ENCODE data around the gene PIK3R6. TPM values are rescaled to one million over a fixed set of nuclear protein-coding genes. Genes with fewer than 3 reads are reported as not detected.

The PIK3R6 gene
- total and polyA plus RNA-seq, 8 donors, result 1.6 to 4.3 (median 2.0) TPM

DNA sequence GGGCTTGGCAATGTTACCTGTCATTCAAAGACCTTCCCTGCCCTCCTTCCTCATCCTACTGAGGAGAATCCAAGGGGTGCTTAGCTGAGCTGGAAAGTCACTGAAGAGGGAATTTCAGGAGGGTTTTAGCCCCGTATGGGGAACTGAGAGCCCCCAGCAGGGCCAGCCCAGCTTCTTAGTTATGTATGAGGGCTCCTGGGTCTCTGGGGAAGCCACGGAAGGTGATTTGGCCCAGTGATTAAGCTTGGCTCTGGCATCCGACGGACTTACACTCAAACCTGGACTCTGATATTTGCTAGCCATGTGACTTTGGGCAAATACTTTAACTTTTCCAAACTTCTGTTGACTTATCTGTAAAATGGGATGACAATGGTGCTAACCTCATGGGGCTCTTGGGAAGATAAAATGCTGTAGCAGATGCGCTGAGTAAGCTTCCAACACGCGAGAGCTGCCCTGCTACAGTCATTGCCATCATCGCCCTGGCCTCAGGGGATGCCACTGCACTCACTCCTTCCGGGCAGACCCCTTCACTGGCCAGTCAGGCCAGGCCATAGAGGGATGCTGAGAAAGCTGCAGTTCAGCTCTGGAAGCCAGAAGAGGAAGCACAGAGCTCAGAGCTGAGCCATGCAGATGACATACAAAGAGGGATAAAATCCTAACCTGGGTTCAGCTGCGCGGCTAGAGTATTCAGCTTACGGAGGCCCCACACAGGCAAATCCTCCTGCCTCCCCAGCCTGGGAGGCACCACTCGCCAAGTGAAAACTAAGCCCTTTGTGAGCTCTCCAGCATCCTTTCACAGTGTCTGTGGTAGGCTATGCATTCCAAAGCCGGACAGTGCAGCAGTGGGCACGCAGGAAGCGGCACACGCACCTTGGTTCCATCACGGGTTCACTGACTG lies 44.9 kb upstream of the PIK3R6 start:
- no peak for DNase-seq
- Histone ChIP-seq H3K27ac (no peak overlapping the region), H3K4me1 (peaks cover 0 to 73% of the 10 kb centered on the region in 2 donors), H3K4me3 (no peak overlapping the region), H3K9me3 (no peaks in the 10 kb centered on the region), H3K36me3 (peaks cover 0 to 48% of the 10 kb centered on the region in 2 donors), H3K27me3 (peaks cover 0 to 51% of the 10 kb centered on the region in 2 donors)
- intact Hi-C loops (cut with DNase I), result no loop called here
- no peak for ATAC-seq
- TF ChIP-seq, protein P1, sequence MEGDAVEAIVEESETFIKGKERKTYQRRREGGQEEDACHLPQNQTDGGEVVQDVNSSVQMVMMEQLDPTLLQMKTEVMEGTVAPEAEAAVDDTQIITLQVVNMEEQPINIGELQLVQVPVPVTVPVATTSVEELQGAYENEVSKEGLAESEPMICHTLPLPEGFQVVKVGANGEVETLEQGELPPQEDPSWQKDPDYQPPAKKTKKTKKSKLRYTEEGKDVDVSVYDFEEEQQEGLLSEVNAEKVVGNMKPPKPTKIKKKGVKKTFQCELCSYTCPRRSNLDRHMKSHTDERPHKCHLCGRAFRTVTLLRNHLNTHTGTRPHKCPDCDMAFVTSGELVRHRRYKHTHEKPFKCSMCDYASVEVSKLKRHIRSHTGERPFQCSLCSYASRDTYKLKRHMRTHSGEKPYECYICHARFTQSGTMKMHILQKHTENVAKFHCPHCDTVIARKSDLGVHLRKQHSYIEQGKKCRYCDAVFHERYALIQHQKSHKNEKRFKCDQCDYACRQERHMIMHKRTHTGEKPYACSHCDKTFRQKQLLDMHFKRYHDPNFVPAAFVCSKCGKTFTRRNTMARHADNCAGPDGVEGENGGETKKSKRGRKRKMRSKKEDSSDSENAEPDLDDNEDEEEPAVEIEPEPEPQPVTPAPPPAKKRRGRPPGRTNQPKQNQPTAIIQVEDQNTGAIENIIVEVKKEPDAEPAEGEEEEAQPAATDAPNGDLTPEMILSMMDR (IDR thresholded peaks at IDR 0.05), result no peak

DNA sequence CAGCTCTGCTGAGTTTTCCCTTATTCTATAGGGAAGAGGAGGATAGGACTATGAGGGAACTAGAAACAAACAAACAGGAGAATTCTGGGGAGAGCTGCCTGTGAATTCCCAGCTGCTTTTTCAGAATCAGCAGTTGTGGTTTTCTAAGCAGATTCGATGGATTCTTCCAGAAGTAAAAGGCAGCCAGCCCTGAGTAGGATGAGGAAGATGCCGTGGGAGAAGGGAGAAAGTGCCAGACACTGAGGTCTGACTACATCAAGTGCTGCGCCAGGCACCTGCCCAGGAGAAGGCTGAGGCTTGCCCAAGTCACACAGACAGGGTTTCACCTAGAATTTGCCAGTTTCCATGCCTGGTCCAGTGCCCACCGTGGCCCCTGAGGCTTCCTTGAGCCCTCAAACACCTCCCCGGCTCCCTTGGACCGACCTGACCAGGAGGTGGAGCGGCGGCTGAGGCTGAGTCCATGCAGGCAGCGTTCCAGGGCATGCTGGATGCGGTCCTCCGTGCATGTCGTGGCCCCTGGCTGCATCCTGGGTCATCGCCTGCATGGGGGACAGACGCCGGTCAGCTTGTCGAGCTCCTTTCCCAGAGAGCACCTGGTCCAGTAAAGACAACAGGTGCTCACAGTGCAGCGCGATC lies 43.6 kb upstream of the PIK3R6 start:
- peaks cover 0 to 59% of the 10 kb centered on the region in 2 donors for H3K36me3 ChIP-seq
- no peak for ATAC-seq

DNA sequence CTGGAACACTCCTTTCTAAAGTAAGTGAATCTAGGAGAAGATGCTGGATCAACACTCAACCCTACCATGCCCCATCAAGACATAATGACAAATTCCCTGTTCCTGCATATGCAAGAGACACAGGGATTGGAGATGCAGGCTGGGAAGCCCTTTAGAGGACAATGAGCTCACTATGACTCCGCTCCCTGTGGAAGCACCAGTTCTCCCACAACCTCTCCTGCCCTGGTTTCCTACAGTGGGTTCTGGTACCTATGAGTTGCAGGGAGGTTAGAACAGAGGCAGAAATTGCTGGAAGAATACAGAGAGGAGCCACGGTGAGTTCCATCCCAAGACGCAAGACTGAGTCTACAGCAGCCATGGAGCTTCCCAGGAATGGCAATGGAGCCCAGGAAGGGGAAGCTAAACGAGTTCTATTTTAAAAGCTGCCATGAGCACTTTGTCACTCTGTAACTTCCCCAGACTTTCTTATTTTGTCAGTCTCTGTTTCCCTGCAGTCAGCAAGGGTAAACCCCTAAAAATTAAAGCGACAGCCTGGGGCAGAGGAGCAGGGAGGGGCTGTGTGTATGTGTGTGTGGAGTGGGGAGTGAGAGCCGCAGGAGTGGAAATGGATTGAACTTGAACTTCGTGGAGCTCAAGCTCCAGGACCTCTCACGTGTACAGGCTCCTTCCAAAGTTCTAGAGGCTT lies 42.3 kb upstream of the PIK3R6 start:
- intact Hi-C loops (cut with DNase I), result no loop called here
- H3K4me1 ChIP-seq, result peaks cover 0 to 47% of the 10 kb centered on the region in 2 donors
- TF ChIP-seq, protein P1 (IDR thresholded peaks at IDR 0.05), result no peak
- peak; percentile 43 for ATAC-seq
- no peak overlapping the region for H3K4me3 ChIP-seq
- DNase-seq, result no peak
- H3K36me3 ChIP-seq, result peaks cover 0 to 71% of the 10 kb centered on the region in 2 donors
- H3K27ac ChIP-seq, result peak overlapping the region in 1 of 2 donors; percentile 37
- no peaks in the 10 kb centered on the region for H3K9me3 ChIP-seq
- H3K27me3 ChIP-seq, result peaks cover 0 to 56% of the 10 kb centered on the region in 2 donors

More for the DNA sequence above, 43.6 kb upstream of the PIK3R6 start:
- peaks cover 0 to 51% of the 10 kb centered on the region in 2 donors for H3K27me3 ChIP-seq
- TF ChIP-seq, protein P1 (IDR thresholded peaks at IDR 0.05), result no peak
- peaks cover 0 to 61% of the 10 kb centered on the region in 2 donors for H3K4me1 ChIP-seq
- peak overlapping the region in 1 of 2 donors; percentile 37 for H3K27ac ChIP-seq
- intact Hi-C loops (cut with DNase I), result no loop called here
- peak in 1 of 4 donors; percentile 73 for DNase-seq
- no peaks in the 10 kb centered on the region for H3K9me3 ChIP-seq
- H3K4me3 ChIP-seq, result no peak overlapping the region

DNA sequence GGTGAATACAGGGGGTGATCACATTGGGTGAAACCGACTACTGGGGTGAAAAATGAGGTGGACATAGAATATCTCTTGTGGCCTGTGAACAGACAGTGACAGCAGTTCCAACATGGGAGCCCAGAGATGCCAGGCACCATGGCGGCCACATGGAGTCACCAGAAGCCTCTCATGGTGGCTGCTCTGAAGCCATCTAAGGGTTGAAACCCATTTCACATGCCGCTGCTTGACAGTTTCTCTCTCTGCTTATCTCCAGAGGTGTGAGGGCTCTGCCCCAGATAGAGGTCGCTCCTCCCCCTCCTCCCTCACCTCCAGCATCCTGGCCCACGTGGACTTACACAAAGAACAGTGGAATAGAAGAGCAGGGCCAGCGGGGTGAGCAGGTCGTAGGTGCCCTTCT lies 37.9 kb upstream of the PIK3R6 start:
- intact Hi-C loops (cut with DNase I), result no loop called here

More for the DNA sequence above, 37.9 kb upstream of the PIK3R6 start:
- Histone ChIP-seq H3K27ac (no peak overlapping the region), H3K27me3 (peaks cover 0 to 52% of the 10 kb centered on the region in 2 donors), H3K9me3 (no peaks in the 10 kb centered on the region), H3K4me3 (no peak overlapping the region), H3K4me1 (peaks cover 0 to 20% of the 10 kb centered on the region in 2 donors), H3K36me3 (peaks cover 0 to 84% of the 10 kb centered on the region in 2 donors)
- ATAC-seq, result no peak
- TF ChIP-seq, protein P1 (IDR thresholded peaks at IDR 0.05), result no peak
- DNase-seq, result no peak

Measured in left lung (tissue), 10 donors.